ENCODE measurements around the gene ZSCAN18. TPM values are rescaled to one million over a fixed set of nuclear protein-coding genes. Genes with fewer than 3 reads are reported as not detected.

Gene ZSCAN18
- total RNA-seq, 1 donor from 2014 or later, result 60.5 TPM

DNA sequence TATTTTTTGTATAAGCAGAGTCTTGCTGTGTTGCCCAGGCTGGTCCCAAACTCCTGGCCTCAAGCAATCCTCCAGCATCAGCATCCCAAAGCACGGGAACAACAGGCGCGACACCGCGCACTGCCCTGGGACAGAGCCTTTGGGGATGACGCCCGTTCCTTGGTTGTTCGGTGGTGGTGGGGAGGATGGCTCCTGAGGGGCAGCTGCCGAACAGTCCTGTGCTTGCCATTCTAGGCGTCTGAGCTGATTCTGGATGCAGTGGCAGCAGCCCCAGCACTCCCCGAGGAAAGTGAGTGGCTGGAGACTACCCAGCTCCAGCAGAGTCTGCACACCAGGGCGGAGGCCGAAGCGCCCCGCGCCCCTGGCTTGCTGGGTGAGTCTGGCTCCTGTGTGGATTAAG is 45.8 kb downstream of the ZSCAN18 start:
- ATAC-seq (ENCODE audit: poor library complexity) (no peak), DNase-seq (no peak)
- intact Hi-C loops (cut with DNase I), result no loop called here

DNA sequence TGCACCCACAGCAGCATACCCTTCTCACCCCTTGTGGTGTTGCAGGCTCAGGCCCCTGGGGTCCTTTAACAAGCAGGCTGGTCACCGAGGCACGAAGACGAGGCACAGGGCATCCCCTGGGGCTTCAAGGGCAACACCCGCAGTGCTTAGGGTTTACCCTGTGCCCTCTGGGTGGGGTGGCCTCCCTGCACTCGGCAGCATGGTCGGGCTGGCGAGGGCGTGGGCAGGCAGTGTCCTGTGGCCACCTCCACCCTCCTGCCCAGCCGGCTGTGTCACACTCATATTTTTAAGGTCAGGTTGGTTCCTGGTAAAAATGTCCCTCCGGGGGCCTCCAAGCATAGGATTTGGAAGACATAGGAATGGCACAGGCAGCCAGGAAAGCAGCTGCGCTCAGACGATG is 50.4 kb downstream of the ZSCAN18 start:
- intact Hi-C loops (cut with DNase I), result no loop called here
- DNase-seq (no peak), ATAC-seq (ENCODE audit: poor library complexity) (no peak)

DNA sequence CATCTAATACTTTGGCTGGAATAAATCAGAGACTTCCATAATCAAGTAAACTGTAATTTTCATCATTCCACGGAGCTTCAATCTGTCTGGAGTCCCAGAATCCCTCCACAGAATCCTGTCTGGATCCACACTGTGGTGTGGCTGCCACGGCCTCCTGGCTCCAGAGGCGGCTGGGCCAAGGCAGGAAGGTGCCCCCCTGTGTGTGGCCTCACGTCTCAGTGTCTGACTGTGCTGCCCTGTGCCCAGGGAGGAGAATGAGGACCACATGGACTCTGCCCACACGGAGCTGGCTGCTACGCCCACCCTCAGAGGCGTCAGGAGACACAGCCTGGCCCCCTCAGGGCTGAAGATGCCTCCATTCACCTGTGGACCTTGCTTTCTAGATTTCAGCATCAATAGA is 51.2 kb downstream of the ZSCAN18 start:
- intact Hi-C loops (cut with DNase I), result no loop called here
- DNase-seq (no peak), ATAC-seq (ENCODE audit: poor library complexity) (no peak)

DNA sequence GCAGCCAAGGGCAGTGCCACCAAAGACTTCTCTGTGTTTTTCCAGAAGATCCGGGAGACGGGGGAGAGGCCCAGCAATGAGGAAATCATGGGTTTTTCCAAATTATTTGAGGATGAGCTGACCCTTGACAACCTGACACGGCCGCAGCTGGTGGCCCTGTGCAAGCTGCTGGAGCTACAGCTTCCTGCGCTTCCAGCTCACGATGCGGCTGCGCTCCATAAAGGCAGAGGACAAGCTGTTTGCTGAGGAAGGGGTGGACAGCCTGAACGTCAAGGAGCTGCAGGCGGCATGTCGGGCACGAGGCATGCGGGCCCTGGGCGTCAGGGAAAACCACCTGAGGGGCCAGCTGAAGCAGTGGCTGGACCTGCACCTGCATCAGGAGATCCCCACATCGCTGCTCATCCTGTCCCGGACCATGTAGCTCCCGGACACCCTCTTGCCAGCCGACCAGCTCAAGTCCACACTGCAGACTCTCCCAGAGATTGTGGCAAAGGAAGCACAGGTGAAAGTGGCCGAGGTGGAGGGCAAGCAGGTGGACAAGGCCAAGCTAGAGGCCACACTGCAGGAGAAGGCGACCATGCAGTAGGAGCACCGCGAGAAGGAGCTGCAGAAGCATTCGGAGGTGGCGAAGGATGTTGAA is 52.5 kb downstream of the ZSCAN18 start:
- no peak for ATAC-seq (ENCODE audit: poor library complexity)
- intact Hi-C loops (cut with DNase I), result no loop called here
- no peak for DNase-seq

DNA sequence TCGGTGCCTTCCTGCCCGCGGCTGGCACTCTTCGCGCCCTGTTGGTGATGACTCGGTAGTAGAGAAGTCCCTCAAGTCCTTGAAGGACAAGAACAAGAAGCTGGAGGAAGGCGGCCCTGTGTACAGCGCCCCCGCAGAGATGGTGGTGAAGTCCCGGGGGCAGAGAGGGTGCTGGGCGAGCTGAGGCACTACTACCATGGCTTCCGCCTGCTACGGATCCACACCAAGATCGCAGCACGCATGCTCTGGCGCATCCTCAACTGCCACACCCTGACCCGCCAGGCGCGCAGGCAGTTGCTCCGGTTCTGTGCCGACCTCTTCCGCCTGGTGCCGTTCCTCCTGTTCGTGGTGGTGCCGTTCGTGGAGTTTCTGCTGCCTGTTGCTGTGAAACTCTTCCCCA is 53.1 kb downstream of the ZSCAN18 start:
- DNase-seq (no peak), ATAC-seq (ENCODE audit: poor library complexity) (no peak)
- intact Hi-C loops (cut with DNase I), result no loop called here

DNA sequence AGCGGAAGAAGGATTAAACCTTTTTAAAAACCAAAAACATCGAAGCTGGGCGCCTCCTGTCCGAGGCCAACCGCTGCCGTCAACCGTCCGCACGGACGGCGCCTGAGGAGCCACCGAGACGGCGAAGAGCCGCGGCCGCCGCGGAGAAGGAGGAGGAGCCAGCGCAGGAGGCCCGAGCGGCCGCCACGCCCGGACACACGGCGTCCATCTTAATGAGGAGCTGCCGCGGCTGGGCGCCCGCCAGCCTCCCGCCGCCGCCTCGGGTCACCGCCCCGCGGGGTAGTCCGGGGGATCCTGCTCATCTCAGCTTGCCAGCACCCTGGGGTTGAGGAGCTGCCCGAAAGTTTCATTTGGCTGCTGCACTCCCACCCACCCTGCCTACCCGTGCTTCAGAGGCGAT is 53.6 kb downstream of the ZSCAN18 start:
- ATAC-seq (ENCODE audit: poor library complexity), result no peak
- no peak for DNase-seq
- intact Hi-C loops (cut with DNase I), result no loop called here

DNA sequence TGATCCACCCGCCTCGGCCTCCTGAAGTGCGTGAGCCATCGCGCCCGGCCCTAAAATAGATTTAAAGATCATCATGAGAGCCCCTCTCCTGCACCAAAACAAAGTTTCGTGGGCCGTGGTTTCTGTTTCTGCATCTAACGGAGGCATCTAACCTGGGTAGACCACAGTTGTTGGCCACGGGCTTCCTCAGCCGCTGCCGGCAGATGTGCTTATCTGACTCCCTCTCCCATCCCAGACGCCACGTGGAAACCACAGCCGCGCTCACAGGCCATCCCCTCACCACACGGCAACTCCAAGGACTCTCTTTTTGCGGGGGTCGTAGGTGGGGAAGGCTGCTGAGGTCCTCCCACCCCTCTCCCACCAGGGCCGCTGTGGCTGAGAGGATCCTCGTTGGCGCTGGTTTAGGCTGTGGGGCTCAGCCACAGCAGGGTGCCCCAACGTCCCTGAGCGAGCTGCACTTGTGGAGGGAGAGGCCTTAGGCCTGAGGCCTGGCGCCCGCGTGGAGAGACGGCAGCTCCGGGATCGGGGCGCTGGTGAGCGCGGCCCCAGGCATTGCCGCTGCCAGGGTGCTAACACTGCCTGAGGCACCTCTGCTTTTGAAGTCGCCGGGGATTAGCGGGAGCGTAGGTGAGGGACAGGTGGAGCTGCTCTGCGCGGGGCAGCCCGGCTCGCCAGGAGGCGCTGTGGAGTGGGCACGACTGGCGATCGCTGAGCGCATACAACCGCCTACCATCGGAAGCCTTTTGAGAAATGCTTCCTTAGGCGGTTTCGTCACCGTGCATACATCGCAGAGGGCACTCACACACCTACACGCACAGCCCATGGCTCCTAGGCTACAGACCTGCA is 55.3 kb downstream of the ZSCAN18 start:
- ATAC-seq (ENCODE audit: poor library complexity), result no peak
- intact Hi-C loops (cut with DNase I), result no loop called here
- DNase-seq, result no peak

DNA sequence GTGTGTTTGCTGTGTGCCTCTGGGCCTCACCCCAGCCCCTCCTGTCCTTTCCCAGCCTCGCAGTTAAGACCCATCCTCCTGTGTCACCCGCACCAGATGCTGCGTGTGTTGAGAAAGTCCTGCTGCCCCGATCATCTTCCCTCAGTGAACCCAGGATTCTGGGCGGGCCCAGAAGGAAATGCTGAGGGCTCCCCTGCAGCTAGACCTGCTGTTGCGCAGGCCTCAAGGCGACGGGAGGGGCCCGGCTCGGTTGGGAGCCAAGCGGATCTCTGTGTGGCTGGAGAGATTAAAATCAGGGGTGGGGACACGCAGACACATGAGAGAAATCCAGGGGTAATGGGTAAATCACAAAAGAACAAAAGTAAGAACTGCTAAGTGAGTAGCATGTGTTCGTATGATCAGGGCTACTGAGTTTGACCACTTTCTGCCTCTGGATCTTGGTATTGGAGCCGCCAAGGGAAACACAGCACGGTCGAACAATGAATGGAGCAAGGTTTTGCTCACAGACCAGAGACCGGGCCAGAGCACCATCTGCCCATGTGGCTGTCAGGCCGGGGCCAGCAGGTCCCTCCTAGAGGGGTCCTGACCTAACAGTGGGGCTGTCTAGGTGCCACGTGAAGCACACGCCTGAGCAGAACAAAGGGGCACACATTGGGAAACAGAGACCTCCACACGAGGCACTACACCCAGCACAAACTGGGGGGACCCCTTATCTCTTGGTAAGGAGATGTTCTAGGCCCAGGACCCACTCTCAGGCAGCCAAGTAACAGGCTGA is 57.1 kb downstream of the ZSCAN18 start:
- intact Hi-C loops (cut with DNase I), result no loop called here
- DNase-seq (no peak), ATAC-seq (ENCODE audit: poor library complexity) (no peak)

DNA sequence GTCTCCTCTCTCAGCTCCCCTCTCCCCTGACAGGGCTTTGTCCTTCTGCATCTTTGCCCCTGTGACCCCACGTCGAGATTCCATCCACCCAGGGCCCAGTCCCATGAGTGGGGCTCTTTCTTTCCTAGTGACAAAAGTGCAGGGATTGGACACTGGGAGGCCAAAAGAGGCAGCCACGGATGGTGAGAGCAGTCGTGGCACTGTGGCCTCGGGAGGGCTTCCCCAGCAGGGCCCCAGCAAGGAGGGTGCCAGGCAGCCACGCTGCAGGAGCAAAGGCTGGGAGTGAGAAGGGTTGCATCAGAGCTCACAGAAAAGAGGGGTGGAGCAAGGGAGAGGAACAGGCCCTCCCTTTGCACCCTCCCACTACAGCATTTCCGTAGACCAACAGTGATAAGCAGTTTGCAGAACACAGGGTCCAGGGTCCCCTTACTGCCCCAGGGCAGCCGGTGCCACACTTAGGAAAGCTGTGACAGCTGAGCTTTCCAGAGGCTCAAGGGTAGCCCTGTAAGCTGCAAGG is 59.3 kb downstream of the ZSCAN18 start:
- ATAC-seq (ENCODE audit: poor library complexity) (no peak), DNase-seq (no peak)
- intact Hi-C loops (cut with DNase I), result no loop called here

DNA sequence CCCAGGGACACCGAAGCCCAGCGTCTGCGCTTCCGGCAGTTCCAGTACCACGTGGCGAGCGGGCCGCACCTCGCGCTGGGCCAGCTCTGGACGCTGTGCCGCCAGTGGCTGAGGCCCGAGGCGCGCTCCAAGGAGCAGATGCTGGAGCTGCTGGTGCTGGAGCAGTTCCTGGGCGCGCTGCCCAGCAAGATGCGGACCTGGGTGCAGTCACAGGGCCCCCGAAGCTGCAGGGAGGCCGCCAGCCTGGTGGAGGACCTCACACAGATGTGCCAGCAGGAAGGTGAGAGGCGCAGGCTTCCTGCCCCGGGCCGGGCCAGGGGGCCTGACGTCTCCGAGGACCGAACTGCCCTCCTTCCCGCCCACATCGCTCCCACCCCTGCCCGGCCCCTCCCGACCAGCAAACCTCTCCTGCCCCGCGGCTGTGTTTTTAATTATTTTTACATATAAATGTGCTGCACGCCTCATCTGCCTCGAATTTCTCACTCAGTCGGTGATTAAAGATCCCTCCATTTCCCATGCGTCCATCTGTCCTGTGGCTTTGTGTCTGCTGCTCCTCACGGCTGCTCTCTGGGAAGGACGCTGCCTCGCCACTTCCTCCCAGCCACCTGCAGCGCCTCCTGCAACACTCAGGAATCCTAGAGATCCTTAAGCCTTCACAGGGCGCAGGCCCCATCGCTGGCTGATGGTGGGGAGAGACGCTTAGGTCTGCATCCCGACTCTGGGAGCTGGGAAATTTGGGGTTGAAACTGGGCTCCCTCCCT is 59.9 kb downstream of the ZSCAN18 start:
- intact Hi-C loops (cut with DNase I), result no loop called here
- no peak for ATAC-seq (ENCODE audit: poor library complexity)
- no peak for DNase-seq

DNA sequence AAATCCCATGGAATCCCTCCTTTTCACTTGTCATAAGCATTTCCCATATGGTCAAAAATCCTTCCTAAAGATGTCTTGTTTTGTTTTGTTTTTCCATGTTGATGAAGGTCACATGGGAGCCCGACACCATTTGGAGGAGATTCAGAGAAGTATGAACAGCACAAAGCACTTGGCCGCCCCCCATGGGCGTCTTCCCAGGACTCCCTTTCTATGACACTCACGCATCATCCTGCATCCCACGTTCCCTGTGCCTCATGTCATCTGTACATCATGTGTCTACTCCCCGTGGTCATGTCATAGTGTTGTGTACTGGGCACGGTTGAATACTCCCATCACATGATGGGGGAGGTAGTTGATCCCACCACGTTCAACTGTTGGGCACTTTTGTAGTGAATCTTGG is 62.2 kb downstream of the ZSCAN18 start:
- ATAC-seq (ENCODE audit: poor library complexity), result no peak
- intact Hi-C loops (cut with DNase I), result no loop called here
- DNase-seq, result no peak

DNA sequence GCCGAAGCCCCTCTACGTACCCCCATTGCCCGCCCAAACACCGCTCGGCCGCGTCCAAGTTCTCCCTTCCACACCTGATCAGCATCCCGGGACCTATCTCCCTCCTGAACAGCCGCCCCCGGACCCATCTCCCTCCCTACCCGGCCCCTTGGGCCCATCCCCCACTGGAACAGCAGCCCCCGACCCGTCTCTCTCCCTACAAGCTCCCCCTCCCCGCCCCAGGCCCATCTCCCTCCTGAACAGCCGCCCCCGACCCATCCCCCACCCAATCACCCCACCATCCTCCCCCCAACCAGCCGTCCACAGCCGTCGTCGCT is 63.6 kb downstream of the ZSCAN18 start:
- intact Hi-C loops (cut with DNase I), result no loop called here
- no peak for ATAC-seq (ENCODE audit: poor library complexity)

More for the DNA sequence above, 63.6 kb downstream of the ZSCAN18 start:
- DNase-seq, result no peak

Other genes starting within 250 kb of the ZSCAN18 start
- gene ZNF587, start 248.4 kb downstream of the ZSCAN18 start, total RNA-seq, result 13.7 TPM
- 14.2 TPM for gene ZNF814, start 209.2 kb downstream of the ZSCAN18 start, total RNA-seq
- gene ZNF417, start 181.6 kb downstream of the ZSCAN18 start, total RNA-seq, result 10.0 TPM
- 13.5 TPM for gene ZNF418, start 162.8 kb downstream of the ZSCAN18 start, total RNA-seq
- 9.1 TPM for gene ZNF256, start 150.5 kb downstream of the ZSCAN18 start, total RNA-seq
- gene C19orf18, start 123.7 kb downstream of the ZSCAN18 start, total RNA-seq, result 2.4 TPM
- gene ZNF606, start 95.4 kb downstream of the ZSCAN18 start, total RNA-seq, result 15.0 TPM
- gene ZSCAN1, start 64.2 kb downstream of the ZSCAN18 start, total RNA-seq, result not detected
- 3.4 TPM for gene ZNF135, start 38.9 kb downstream of the ZSCAN18 start, total RNA-seq
- gene ZNF329, start 52.6 kb upstream of the ZSCAN18 start, total RNA-seq, result 6.5 TPM
- gene ZNF274, start 84.8 kb upstream of the ZSCAN18 start, total RNA-seq, result 17.4 TPM
- gene ZNF544, start 130.7 kb upstream of the ZSCAN18 start, total RNA-seq, result 24.9 TPM
- 4.6 TPM for gene ZNF8, start 180.7 kb upstream of the ZSCAN18 start, total RNA-seq
- gene ERVK3-1, start 207.1 kb upstream of the ZSCAN18 start, total RNA-seq, result 20.0 TPM
- 1.7 TPM for gene ZSCAN22, start 228.8 kb upstream of the ZSCAN18 start, total RNA-seq